IMR-90 (cell line): Measurements from ENCODE around the gene TMEM52. TPM values are rescaled to one million over a fixed set of nuclear protein-coding genes. Genes with fewer than 3 reads are reported as not detected.

Experiments used
- ATAC-seq: fragments of 200-7000 bp; cut with Tn5 transposase; 2 replicates; pipeline ENCODE4 v1.9.1; 2020; ENCODE audit warnings: low read depth, mild to moderate bottlenecking, moderate library complexity
- BruUV-seq: library from RNA; stranded (reverse); fragments of 400-500 nt; replicated peaks from 2 replicates; lab custom pipeline; 2021; lab: Mats Ljungman, UMichigan
- CTCF ChIA-PET: fragments of 300-600 bp; formaldehyde crosslinking; extraction: SDS; loops from one replicate; lab custom pipeline; 2021; ENCODE audit warnings: antibody characterized with exemption; lab: Yijun Ruan, JAX
- POLR2A ChIA-PET: fragments of 300-600 bp; sonication (Branson Sonifier 250); formaldehyde crosslinking; loops from one replicate; lab custom pipeline; 2022; ENCODE audit warnings: antibody characterized with exemption; ENCODE audit not compliant: unreplicated experiment; lab: Charles Lee
- DNase-seq: peaks from one replicate; pipeline ENCODE4 v3.0.0; 2013
- H2AFZ ChIP-seq: replicated peaks from 2 replicates; pipeline ENCODE3; 2013; ENCODE audit warnings: low read length, mild to moderate bottlenecking; ENCODE audit not compliant: poor library complexity
- H2AK5ac ChIP-seq: 2 replicates; pipeline ENCODE4 v1.6.1; 2013; ENCODE audit warnings: low read depth, low read length, inconsistent platforms
- H2AK9ac ChIP-seq: replicated peaks from 2 replicates; pipeline ENCODE3; 2013; ENCODE audit warnings: mild to moderate bottlenecking, low read depth, low read length, moderate library complexity; ENCODE audit not compliant: poor library complexity
- H2BK120ac ChIP-seq: 2 replicates; pipeline ENCODE4 v1.6.1; 2013; ENCODE audit warnings: low read depth, low read length, inconsistent platforms
- H2BK15ac ChIP-seq: 3 replicates; pipeline ENCODE4 v1.6.1; 2013; ENCODE audit warnings: low read depth, low read length, inconsistent platforms
- H2BK20ac ChIP-seq: 2 replicates; pipeline ENCODE4 v1.6.1; 2013; ENCODE audit warnings: low read depth, mild to moderate bottlenecking, inconsistent platforms, low read length, moderate library complexity
- H2BK5ac ChIP-seq: 2 replicates; pipeline ENCODE4 v1.6.1; 2013; ENCODE audit warnings: mild to moderate bottlenecking, low read depth, low read length, inconsistent platforms; ENCODE audit not compliant: poor library complexity, severe bottlenecking
- H3K14ac ChIP-seq: replicated peaks from 2 replicates; pipeline ENCODE4 v1.6.1; 2013; ENCODE audit warnings: low read depth, low read length, inconsistent platforms
- H3K18ac ChIP-seq: 2 replicates; pipeline ENCODE4 v1.6.1; 2013; ENCODE audit warnings: low read depth, low read length, control low read depth
- H3K23ac ChIP-seq: 2 replicates; pipeline ENCODE4 v1.6.1; 2013; ENCODE audit warnings: low read depth, low read length, inconsistent platforms
- H3K27ac ChIP-seq: 2 replicates; pipeline ENCODE4 v1.5.1; 2013; ENCODE audit warnings: mild to moderate bottlenecking, control low read depth, low read length; ENCODE audit not compliant: insufficient read depth
- H3K27me3 ChIP-seq: 2 replicates; pipeline ENCODE4 v1.6.1; 2013; ENCODE audit warnings: low read length; ENCODE audit not compliant: control insufficient read depth, insufficient read depth
- H3K36me3 ChIP-seq: 2 replicates; pipeline ENCODE4 v1.6.1; 2013; ENCODE audit warnings: low read length, mixed read lengths; ENCODE audit not compliant: control insufficient read depth, insufficient read depth
- H3K4ac ChIP-seq: 2 replicates; pipeline ENCODE4 v1.6.1; 2013; ENCODE audit warnings: low read depth, low read length, inconsistent platforms
- H3K4me1 ChIP-seq: 2 replicates; pipeline ENCODE4 v1.6.1; 2013; ENCODE audit warnings: low read length, mixed read lengths; ENCODE audit not compliant: control insufficient read depth, insufficient read depth
- H3K4me2 ChIP-seq: 2 replicates; pipeline ENCODE4 v1.6.1; 2013; ENCODE audit warnings: low read depth, mild to moderate bottlenecking, control low read depth, low read length, moderate library complexity
- H3K4me3 ChIP-seq: 2 replicates; pipeline ENCODE4 v1.5.1; 2013; ENCODE audit warnings: low read depth, mild to moderate bottlenecking, control low read depth, low read length, moderate library complexity; ENCODE audit not compliant: insufficient read depth
- H3K56ac ChIP-seq: 2 replicates; pipeline ENCODE4 v1.6.1; 2013; ENCODE audit warnings: low read length, inconsistent platforms; ENCODE audit not compliant: insufficient read depth; ENCODE audit errors: extremely low read depth
- H3K79me1 ChIP-seq, 2 experiments: 2 replicates each; pipeline ENCODE4 v1.6.1; 2013; ENCODE audit warnings: low read length in 2 of 2, inconsistent platforms in 1 of 2, low read depth in 1 of 2
- H3K9ac ChIP-seq: 2 replicates; pipeline ENCODE4 v1.6.1; 2013; ENCODE audit warnings: low read depth, low read length, control low read depth
- H3K9me1 ChIP-seq: 2 replicates; pipeline ENCODE4 v1.6.1; 2013; ENCODE audit warnings: low read length, inconsistent platforms; ENCODE audit not compliant: insufficient read depth
- H3K9me3 ChIP-seq: 2 replicates; pipeline ENCODE4 v1.6.1; 2013; ENCODE audit warnings: low read length; ENCODE audit not compliant: control insufficient read depth, insufficient read depth
- H4K20me1 ChIP-seq: 2 replicates; pipeline ENCODE4 v1.6.1; 2013; ENCODE audit warnings: low read length, inconsistent platforms; ENCODE audit not compliant: insufficient read depth
- H4K5ac ChIP-seq: 2 replicates; pipeline ENCODE4 v1.6.1; 2013; ENCODE audit warnings: mild to moderate bottlenecking, low read depth, low read length, control low read depth
- H4K8ac ChIP-seq, 2 experiments: 2 replicates each; pipeline ENCODE4 v1.6.1; 2013; ENCODE audit warnings: low read depth in 2 of 2, low read length in 2 of 2, control low read depth in 1 of 2, inconsistent platforms in 1 of 2
- H4K91ac ChIP-seq: 2 replicates; pipeline ENCODE4 v1.6.1; 2013; ENCODE audit warnings: low read depth, low read length, inconsistent platforms; ENCODE audit not compliant: insufficient read depth
- CEBPB ChIP-seq: IDR thresholded peaks from 2 replicates; pipeline ENCODE4 v1.6.1; 2012; ENCODE audit warnings: low read depth, low read length, improper control_type of control experiment
- FOS ChIP-seq: fragments of 150-350 bp; IDR thresholded peaks from 2 replicates; pipeline ENCODE4 v1.6.1; 2016; ENCODE audit warnings: low read depth, low read length
- MAFK ChIP-seq: IDR thresholded peaks from 2 replicates; pipeline ENCODE4 v1.6.1; 2012; ENCODE audit warnings: low read depth, low read length, improper control_type of control experiment
- NFE2L2 ChIP-seq: fragments of 150-350 bp; IDR thresholded peaks from 2 replicates; pipeline ENCODE4 v1.6.1; 2016; ENCODE audit warnings: low read depth, mild to moderate bottlenecking, low read length
- POLR2A ChIP-seq: IDR thresholded peaks from 2 replicates; pipeline ENCODE4 v1.6.1; 2012; ENCODE audit warnings: mild to moderate bottlenecking, low read depth, low read length
- RAD21 ChIP-seq: IDR thresholded peaks from 2 replicates; pipeline ENCODE4 v1.6.1; 2012; ENCODE audit warnings: low read length, improper control_type of control experiment
- SMC3 ChIP-seq: fragments of 150-350 bp; IDR thresholded peaks from 2 replicates; pipeline ENCODE4 v1.6.1; 2016; ENCODE audit warnings: low read depth, mild to moderate bottlenecking, antibody characterized with exemption, low read length, moderate library complexity
- WGBS, 2 experiments: methylation state at CpG; one replicate each; pipeline versions ENCODE4 v1.1.5 to v1.1.7; 2013; ENCODE audit warnings: missing lambda C conversion rate in 2 of 2; ENCODE audit not compliant: insufficient read length in 1 of 2; ENCODE audit errors: extremely low coverage in 2 of 2; 5-methylcytosine and 5-hydroxymethylcytosine counted together
- dilution Hi-C: fragments of 300-500 bp; cut with HindIII; formaldehyde crosslinking; loops from one replicate; pipeline ENCODE4 v1.14.3; 2018; ENCODE audit warnings: low sequenced_read_pairs; ENCODE audit not compliant: unreplicated experiment
- in situ Hi-C: fragments of 300-500 bp; cut with MboI; formaldehyde crosslinking; loops from 3 replicates; pipeline ENCODE4 v1.14.3; 2019; ENCODE audit warnings: low sequenced_read_pairs, inconsistent platforms, mixed read lengths
- intact Hi-C: fragments of 100-400 bp; cut with micrococcal nuclease; formaldehyde crosslinking; loops from 2 replicates; pipeline ENCODE4 v1.10.0; 2022
- polyA plus RNA-seq, 3 experiments: library from polyadenylated mRNA; depleted of rRNA; stranded (reverse); fragments of >200 nt; gene quantifications; 2 replicates each; pipeline ENCODE4 v1.2.3, GENCODE V29; 2012; ENCODE audit warnings: low replicate concordance in 1 of 3
- total RNA-seq: library from RNA; depleted of rRNA; stranded (reverse); fragments of >200 nt; gene quantifications from 2 replicates; pipeline ENCODE4 v1.2.3, GENCODE V29; 2012
- TF ChIP-seq, protein P1 (sequence below): conservative IDR thresholded peaks from 2 replicates; pipeline ENCODE4 v1.5.1; 2012; ENCODE audit warnings: mild to moderate bottlenecking, low read depth, low read length, improper control_type of control experiment

TMEM52 gene
- total and polyA plus RNA-seq, 2 of the 4 experiments (the other 2 are of a cell fraction): 0.54 to 1.3 TPM

DNA sequence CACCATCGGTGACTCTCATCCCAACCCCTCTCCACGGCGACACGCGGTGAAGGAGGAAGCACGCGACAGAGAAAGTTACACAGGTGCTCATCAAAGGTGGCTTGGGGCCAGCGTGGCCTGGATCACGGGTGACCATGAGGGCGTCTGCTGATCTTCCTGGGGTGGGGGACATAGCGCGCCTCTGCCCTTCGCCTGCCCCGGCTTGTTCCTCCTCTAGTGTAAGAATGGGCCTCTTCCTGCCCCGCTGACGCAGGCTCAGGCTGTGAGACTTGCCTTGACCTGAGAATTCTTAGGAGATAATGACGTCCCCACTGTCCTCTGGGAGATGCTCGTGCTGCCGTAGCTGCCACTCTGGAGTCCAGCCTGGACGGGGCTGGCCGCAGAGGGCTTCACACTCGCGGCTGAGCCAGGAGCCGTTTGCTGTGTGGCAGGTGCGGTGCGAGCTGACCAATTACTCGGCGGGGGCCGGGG, 39.0 kb upstream of the TMEM52 start:
- Histone ChIP-seq H3K9me1 (no peaks in the 10 kb centered on the region), H3K79me1 (no peaks in the 10 kb centered on the region), H3K4me3 (no peak overlapping the region), H3K4ac (no peak overlapping the region), H3K4me2 (no peak overlapping the region), H2BK15ac (no peak overlapping the region), H2AK9ac (no peak overlapping the region), H3K23ac (no peak overlapping the region), H3K9ac (no peak overlapping the region), H2AFZ (no peak overlapping the region), H4K8ac (no peak overlapping the region), H3K56ac (no peak overlapping the region), H4K91ac (no peak overlapping the region), H3K18ac (no peak overlapping the region), H4K5ac (no peak overlapping the region), H3K27ac (no peak overlapping the region), H4K20me1 (no peaks in the 10 kb centered on the region), H3K36me3 (no peaks in the 10 kb centered on the region), H3K9me3 (no peaks in the 10 kb centered on the region), H2BK20ac (no peak overlapping the region), H3K4me1 (peaks cover 2% of the 10 kb centered on the region; the same call in 1 of the 2 replicates), H2BK120ac (no peak overlapping the region), H2AK5ac (no peak overlapping the region), H2BK5ac (no peak overlapping the region), H3K14ac (no peak overlapping the region), H3K27me3 (peaks cover 35% of the 10 kb centered on the region)
- ChIA-PET CTCF (interaction anchor here (0.5 kb wide), 1 partner anchor 37 kb away, joined by 3 read pairs; no protein-coding TSS in a partner anchor), POLR2A (no interaction called here)
- in situ Hi-C loops: loop anchor here (10.0 to 25.0 kb wide), 2 partner anchors 87 to 404 kb away; no protein-coding TSS in a partner anchor
- WGBS, 2 experiments: 82% methylated on average over 15 of the region's 29 CpGs; no CpG with 5 or more reads in 1 of the 2 experiments
- ATAC-seq (no peak), DNase-seq (no peak)
- BruUV-seq: no TSS peak
- TF ChIP-seq POLR2A (no peak), NFE2L2 (no peak), FOS (no peak), MAFK (no peak), RAD21 (no peak), CEBPB (no peak), SMC3 (no peak)
- TF ChIP-seq, protein P1, sequence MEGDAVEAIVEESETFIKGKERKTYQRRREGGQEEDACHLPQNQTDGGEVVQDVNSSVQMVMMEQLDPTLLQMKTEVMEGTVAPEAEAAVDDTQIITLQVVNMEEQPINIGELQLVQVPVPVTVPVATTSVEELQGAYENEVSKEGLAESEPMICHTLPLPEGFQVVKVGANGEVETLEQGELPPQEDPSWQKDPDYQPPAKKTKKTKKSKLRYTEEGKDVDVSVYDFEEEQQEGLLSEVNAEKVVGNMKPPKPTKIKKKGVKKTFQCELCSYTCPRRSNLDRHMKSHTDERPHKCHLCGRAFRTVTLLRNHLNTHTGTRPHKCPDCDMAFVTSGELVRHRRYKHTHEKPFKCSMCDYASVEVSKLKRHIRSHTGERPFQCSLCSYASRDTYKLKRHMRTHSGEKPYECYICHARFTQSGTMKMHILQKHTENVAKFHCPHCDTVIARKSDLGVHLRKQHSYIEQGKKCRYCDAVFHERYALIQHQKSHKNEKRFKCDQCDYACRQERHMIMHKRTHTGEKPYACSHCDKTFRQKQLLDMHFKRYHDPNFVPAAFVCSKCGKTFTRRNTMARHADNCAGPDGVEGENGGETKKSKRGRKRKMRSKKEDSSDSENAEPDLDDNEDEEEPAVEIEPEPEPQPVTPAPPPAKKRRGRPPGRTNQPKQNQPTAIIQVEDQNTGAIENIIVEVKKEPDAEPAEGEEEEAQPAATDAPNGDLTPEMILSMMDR: no peak
- dilution Hi-C loops: no loop called here
- intact Hi-C loops: no loop called here
